Natural killer cell (primary cell): ENCODE results near the gene AP3S2. TPM values are rescaled to one million over a fixed set of nuclear protein-coding genes. Genes with fewer than 3 reads are reported as not detected.

Experiments used
- ATAC-seq, 3 donors: fragments of 150-1000 bp in 2 of 3; fragments of 200-7000 bp in 1 of 3; cut with Tn5 transposase; 1 replicate in 1 of 3; 2 replicates in 2 of 3; pipeline ENCODE4 v1.10.0; 2021; ENCODE audit warnings: mild to moderate bottlenecking in 2 of 3, moderate library complexity in 2 of 3
- DNase-seq, 2 donors: peaks; one replicate each; pipeline versions ENCODE4 v3.0.0 to v3.0.0-alpha.2; 2013 to 2021; ENCODE audit warnings: mixed read lengths in 1 of 2
- H3K27ac ChIP-seq: one replicate; pipeline ENCODE4 v1.5.1; 2013; ENCODE audit warnings: mild to moderate bottlenecking, low read length
- H3K27me3 ChIP-seq: one replicate; pipeline ENCODE4 v1.6.1; 2013; ENCODE audit warnings: low read length; ENCODE audit not compliant: control insufficient read depth, insufficient read depth
- H3K36me3 ChIP-seq: one replicate; pipeline ENCODE4 v1.6.1; 2013; ENCODE audit warnings: low read length; ENCODE audit not compliant: control insufficient read depth, insufficient read depth
- H3K4me1 ChIP-seq: one replicate; pipeline ENCODE4 v1.6.1; 2013; ENCODE audit warnings: low read length; ENCODE audit not compliant: control insufficient read depth, insufficient read depth
- H3K4me3 ChIP-seq: one replicate; pipeline ENCODE4 v1.5.1; 2013; ENCODE audit warnings: low read length
- H3K9me3 ChIP-seq: one replicate; pipeline ENCODE4 v1.6.1; 2013; ENCODE audit warnings: low read length; ENCODE audit not compliant: control insufficient read depth, insufficient read depth
- H3K27ac Mint-ChIP-seq, 2 donors: one replicate each; pipeline ENCODE4 v1.8.0; 2022; ENCODE audit warnings: mild to moderate bottlenecking in 2 of 2, mixed read lengths in 2 of 2, moderate library complexity in 1 of 2
- H3K27me3 Mint-ChIP-seq, 2 donors: one replicate each; pipeline ENCODE4 v1.8.0; 2022; ENCODE audit warnings: low read depth in 2 of 2, mixed read lengths in 2 of 2
- H3K36me3 Mint-ChIP-seq: one replicate; pipeline ENCODE4 v1.8.0; 2022; ENCODE audit warnings: mixed read lengths
- H3K4me1 Mint-ChIP-seq, 2 donors: one replicate each; pipeline ENCODE4 v1.8.0; 2022; ENCODE audit warnings: mixed read lengths in 2 of 2
- H3K4me3 Mint-ChIP-seq: one replicate; pipeline ENCODE4 v1.8.0; 2022; ENCODE audit warnings: mild to moderate bottlenecking, moderate library complexity, mixed read lengths
- H3K9me3 Mint-ChIP-seq, 2 donors: one replicate each; pipeline ENCODE4 v1.8.0; 2022; ENCODE audit warnings: mixed read lengths in 2 of 2
- CTCF ChIP-seq: fragments of 200-600 bp; IDR thresholded peaks from one replicate; pipeline ENCODE4 v1.8.0; 2022; ENCODE audit warnings: antibody characterized with exemption
- WGBS: methylation state at CpG from one replicate; pipeline ENCODE4 v1.1.7; 2013; ENCODE audit warnings: missing lambda C conversion rate; ENCODE audit not compliant: insufficient coverage; 5-methylcytosine and 5-hydroxymethylcytosine counted together
- intact Hi-C: fragments of 100-400 bp; cut with micrococcal nuclease; formaldehyde crosslinking; loops from one replicate; pipeline ENCODE4 v1.14.2; 2022
- total RNA-seq, 4 donors: library from RNA; stranded (reverse); fragments of 120-200 nt in 1 of 4; gene quantifications; one replicate each; pipeline versions ENCODE4 v1.2.3 to v1.2.4, GENCODE V29; 2013 to 2022

The AP3S2 gene
- total RNA-seq, 3 donors from 2014 or later (not counting 1 experiment from before 2014, with no cell fraction given), result 28.4 to 38.2 (median 36.8) TPM

- no peak for ATAC-seq
- intact Hi-C loops, result no loop called here
- Mint-ChIP-seq H3K36me3 (no peaks in the 10 kb centered on the region), H3K4me1 (peaks cover 0 to 17% of the 10 kb centered on the region in 2 donors), H3K4me3 (no peak overlapping the region), H3K27me3 (no peaks in the 10 kb centered on the region), H3K27ac (no peak overlapping the region), H3K9me3 (no peaks in the 10 kb centered on the region)
- WGBS, result 96% methylated on average over 8 of the region's 12 CpGs
- DNase-seq, result no peak
- Histone ChIP-seq H3K4me3 (no peak overlapping the region), H3K36me3 (peaks cover 28% of the 10 kb centered on the region), H3K27me3 (no peaks in the 10 kb centered on the region), H3K27ac (no peak overlapping the region), H3K4me1 (peaks cover 4% of the 10 kb centered on the region), H3K9me3 (no peaks in the 10 kb centered on the region)
- no peak for TF ChIP-seq CTCF
Measured at GRCh38 chr15:89830639-89831038, 63.2 kb downstream of the AP3S2 start.

- DNase-seq, result no peak
- Histone ChIP-seq H3K4me1 (peaks cover 12% of the 10 kb centered on the region), H3K36me3 (peaks cover 22% of the 10 kb centered on the region), H3K4me3 (no peak overlapping the region), H3K27ac (no peak overlapping the region), H3K9me3 (no peaks in the 10 kb centered on the region), H3K27me3 (no peaks in the 10 kb centered on the region)
- Mint-ChIP-seq H3K4me3 (no peak overlapping the region), H3K9me3 (no peaks in the 10 kb centered on the region), H3K36me3 (no peaks in the 10 kb centered on the region), H3K4me1 (peaks cover 0 to 17% of the 10 kb centered on the region in 2 donors), H3K27me3 (no peaks in the 10 kb centered on the region), H3K27ac (no peak overlapping the region)
- no peak for ATAC-seq
- WGBS, result 91% methylated on average over 17 of the region's 17 CpGs
- no peak for TF ChIP-seq CTCF
- intact Hi-C loops, result no loop called here
Measured at GRCh38 chr15:89829616-89830440, 64.0 kb downstream of the AP3S2 start.

- intact Hi-C loops, result no loop called here
- no peak overlapping the region for H3K27ac ChIP-seq
Measured at GRCh38 chr15:89829161-89829560, 64.6 kb downstream of the AP3S2 start.

More at GRCh38 chr15:89829161-89829560, 64.6 kb downstream of the AP3S2 start:
- H3K27me3 ChIP-seq, result no peaks in the 10 kb centered on the region
- TF ChIP-seq CTCF, result no peak
- ATAC-seq, result no peak
- H3K27ac Mint-ChIP-seq, result no peak overlapping the region
- H3K36me3 Mint-ChIP-seq, result no peaks in the 10 kb centered on the region
- H3K27me3 Mint-ChIP-seq, result peaks cover 0 to under 1% of the 10 kb centered on the region in 2 donors
- no peaks in the 10 kb centered on the region for H3K9me3 Mint-ChIP-seq
- H3K9me3 ChIP-seq, result no peaks in the 10 kb centered on the region
- no peak for DNase-seq
- no peak overlapping the region for H3K4me3 ChIP-seq
- peaks cover 16% of the 10 kb centered on the region for H3K36me3 ChIP-seq
- peaks cover 0 to 17% of the 10 kb centered on the region in 2 donors for H3K4me1 Mint-ChIP-seq
- H3K4me1 ChIP-seq, result peaks cover 19% of the 10 kb centered on the region
- no peak overlapping the region for H3K4me3 Mint-ChIP-seq
- 90% methylated on average over 8 of the region's 8 CpGs for WGBS
